Endothelial cell (in vitro differentiated cells): ENCODE measurements around the gene ECT2. TPM values are rescaled to one million over a fixed set of nuclear protein-coding genes. Genes with fewer than 3 reads are reported as not detected.
A peak's percentile ranks its signal among the peaks of the same experiment; 100 is the strongest.

Experiments used
- DNase-seq: peaks from one replicate; pipeline ENCODE4 v3.0.0; 2021; ENCODE audit warnings: low spot score
- H3K27ac Mint-ChIP-seq: one replicate; pipeline ENCODE4 v1.8.0; 2021; ENCODE audit warnings: mixed read lengths, inconsistent platforms; ENCODE audit not compliant: unreplicated experiment
- H3K27me3 Mint-ChIP-seq: one replicate; pipeline ENCODE4 v1.8.0; 2021; ENCODE audit warnings: mild to moderate bottlenecking, moderate library complexity, mixed read lengths, inconsistent platforms; ENCODE audit not compliant: unreplicated experiment
- H3K36me3 Mint-ChIP-seq: one replicate; pipeline ENCODE4 v1.8.0; 2021; ENCODE audit warnings: mild to moderate bottlenecking, low read depth, mixed read lengths, inconsistent platforms; ENCODE audit not compliant: unreplicated experiment
- H3K4me1 Mint-ChIP-seq: one replicate; pipeline ENCODE4 v1.8.0; 2021; ENCODE audit warnings: mild to moderate bottlenecking, mixed read lengths, inconsistent platforms; ENCODE audit not compliant: unreplicated experiment
- H3K4me3 Mint-ChIP-seq: one replicate; pipeline ENCODE4 v1.8.0; 2021; ENCODE audit warnings: mild to moderate bottlenecking, mixed read lengths, inconsistent platforms; ENCODE audit not compliant: unreplicated experiment
- H3K9me3 Mint-ChIP-seq: one replicate; pipeline ENCODE4 v1.8.0; 2021; ENCODE audit warnings: mixed read lengths, inconsistent platforms; ENCODE audit not compliant: unreplicated experiment
- total RNA-seq: library from RNA; stranded (reverse); fragmentation: NEBNext Ultra II Directional; extraction: Animal tissue kit (Norgen Biotek cat#: 25700); gene quantifications from one replicate; pipeline ENCODE4 v1.2.1, GENCODE V29; 2021; ENCODE audit not compliant: unreplicated experiment
- TF ChIP-seq, protein P1 (sequence below): fragments of 200-600 bp; sonication (generic); IDR thresholded peaks from one replicate; pipeline ENCODE4 v1.5.0; 2021; ENCODE audit warnings: antibody characterized with exemption; ENCODE audit not compliant: unreplicated experiment

Gene ECT2
- total RNA-seq, 1 donor from 2014 or later, result 18.0 TPM

- H3K4me3 Mint-ChIP-seq, result no peak overlapping the region
- no peaks in the 10 kb centered on the region for H3K9me3 Mint-ChIP-seq
- H3K36me3 Mint-ChIP-seq, result no peaks in the 10 kb centered on the region
- no peak for DNase-seq
- H3K27ac Mint-ChIP-seq, result no peak overlapping the region
- no peaks in the 10 kb centered on the region for H3K27me3 Mint-ChIP-seq
- H3K4me1 Mint-ChIP-seq, result no peaks in the 10 kb centered on the region
- TF ChIP-seq, protein P1, sequence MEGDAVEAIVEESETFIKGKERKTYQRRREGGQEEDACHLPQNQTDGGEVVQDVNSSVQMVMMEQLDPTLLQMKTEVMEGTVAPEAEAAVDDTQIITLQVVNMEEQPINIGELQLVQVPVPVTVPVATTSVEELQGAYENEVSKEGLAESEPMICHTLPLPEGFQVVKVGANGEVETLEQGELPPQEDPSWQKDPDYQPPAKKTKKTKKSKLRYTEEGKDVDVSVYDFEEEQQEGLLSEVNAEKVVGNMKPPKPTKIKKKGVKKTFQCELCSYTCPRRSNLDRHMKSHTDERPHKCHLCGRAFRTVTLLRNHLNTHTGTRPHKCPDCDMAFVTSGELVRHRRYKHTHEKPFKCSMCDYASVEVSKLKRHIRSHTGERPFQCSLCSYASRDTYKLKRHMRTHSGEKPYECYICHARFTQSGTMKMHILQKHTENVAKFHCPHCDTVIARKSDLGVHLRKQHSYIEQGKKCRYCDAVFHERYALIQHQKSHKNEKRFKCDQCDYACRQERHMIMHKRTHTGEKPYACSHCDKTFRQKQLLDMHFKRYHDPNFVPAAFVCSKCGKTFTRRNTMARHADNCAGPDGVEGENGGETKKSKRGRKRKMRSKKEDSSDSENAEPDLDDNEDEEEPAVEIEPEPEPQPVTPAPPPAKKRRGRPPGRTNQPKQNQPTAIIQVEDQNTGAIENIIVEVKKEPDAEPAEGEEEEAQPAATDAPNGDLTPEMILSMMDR, result no peak
These were observed 53.0 kb downstream of the ECT2 start for GRCh38 chr3:172803489-172803888.

- no peaks in the 10 kb centered on the region for H3K27me3 Mint-ChIP-seq
- H3K4me1 Mint-ChIP-seq, result no peaks in the 10 kb centered on the region
- TF ChIP-seq, protein P1, result no peak
- H3K36me3 Mint-ChIP-seq, result no peaks in the 10 kb centered on the region
- no peak overlapping the region for H3K4me3 Mint-ChIP-seq
- no peak overlapping the region for H3K27ac Mint-ChIP-seq
- H3K9me3 Mint-ChIP-seq, result no peaks in the 10 kb centered on the region
- DNase-seq, result no peak
These were observed 53.8 kb downstream of the ECT2 start for GRCh38 chr3:172804323-172804722.

DNA sequence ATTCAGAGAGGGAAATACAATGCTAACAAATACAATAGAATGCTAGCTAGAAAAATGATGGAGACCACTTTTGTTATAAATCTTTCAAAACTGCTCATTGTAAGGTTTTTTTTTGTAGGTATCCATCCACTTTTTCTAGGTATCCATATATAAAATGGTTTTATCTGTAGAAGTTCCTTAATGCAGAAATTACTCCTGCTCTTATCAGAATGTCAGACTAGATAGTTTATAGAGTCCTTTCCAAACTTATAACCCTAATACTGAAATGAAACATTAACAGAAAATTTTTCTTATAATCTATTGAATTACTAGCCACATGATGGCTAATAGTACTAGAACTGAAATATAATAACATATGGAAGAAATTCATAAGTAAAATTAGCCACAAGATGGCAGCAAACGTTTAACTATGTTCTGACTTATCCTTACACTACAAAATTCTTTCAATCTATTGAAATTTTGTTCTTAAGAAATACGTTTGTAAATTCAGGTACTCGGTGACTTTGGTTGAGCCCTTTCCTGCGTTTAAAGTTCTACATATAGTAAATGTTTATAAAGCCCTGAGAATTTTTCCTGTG, 58.5 kb downstream of the ECT2 start:
- Mint-ChIP-seq H3K27me3 (no peaks in the 10 kb centered on the region), H3K4me1 (no peaks in the 10 kb centered on the region), H3K27ac (no peak overlapping the region), H3K4me3 (no peak overlapping the region), H3K36me3 (no peaks in the 10 kb centered on the region), H3K9me3 (no peaks in the 10 kb centered on the region)
- TF ChIP-seq, protein P1, result peak; percentile 51
- no peak for DNase-seq

DNA sequence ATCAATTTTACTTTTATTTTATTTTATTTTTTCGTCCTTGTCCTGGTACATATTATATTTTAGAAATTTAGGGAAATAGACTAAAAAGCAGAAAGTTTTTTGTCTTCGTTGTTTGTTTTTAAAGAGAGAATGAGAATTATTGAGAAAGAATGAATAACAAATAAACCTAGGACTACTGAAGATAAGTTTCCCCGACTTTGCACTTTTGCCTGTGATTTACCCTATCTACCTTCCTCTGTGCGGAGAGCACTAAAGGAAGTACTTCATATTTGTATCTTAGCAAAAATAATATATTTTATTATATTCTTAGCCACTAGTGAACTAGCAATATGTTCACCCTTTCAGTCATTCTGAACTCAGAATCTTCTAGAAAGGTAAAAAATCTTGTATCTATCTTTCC, 60.6 kb downstream of the ECT2 start:
- Mint-ChIP-seq H3K36me3 (no peaks in the 10 kb centered on the region), H3K4me3 (no peak overlapping the region), H3K4me1 (no peaks in the 10 kb centered on the region), H3K9me3 (no peaks in the 10 kb centered on the region), H3K27ac (no peak overlapping the region), H3K27me3 (no peaks in the 10 kb centered on the region)
- TF ChIP-seq, protein P1, result no peak
- DNase-seq, result no peak

GRCh38 chr3:172813462-172813861, 62.9 kb downstream of the ECT2 start:
- no peaks in the 10 kb centered on the region for H3K27me3 Mint-ChIP-seq
- no peaks in the 10 kb centered on the region for H3K4me1 Mint-ChIP-seq
- no peak overlapping the region for H3K4me3 Mint-ChIP-seq
- no peaks in the 10 kb centered on the region for H3K36me3 Mint-ChIP-seq
- no peaks in the 10 kb centered on the region for H3K9me3 Mint-ChIP-seq
- no peak for DNase-seq
- TF ChIP-seq, protein P1, result no peak
- no peak overlapping the region for H3K27ac Mint-ChIP-seq
